Measurements from ENCODE around the gene BTNL9.
"Not testable (repeated sequence)": the region's sequence is repeated elsewhere in the genome, so short reads cannot be mapped to it uniquely, and the experiment has no call there.

DNA sequence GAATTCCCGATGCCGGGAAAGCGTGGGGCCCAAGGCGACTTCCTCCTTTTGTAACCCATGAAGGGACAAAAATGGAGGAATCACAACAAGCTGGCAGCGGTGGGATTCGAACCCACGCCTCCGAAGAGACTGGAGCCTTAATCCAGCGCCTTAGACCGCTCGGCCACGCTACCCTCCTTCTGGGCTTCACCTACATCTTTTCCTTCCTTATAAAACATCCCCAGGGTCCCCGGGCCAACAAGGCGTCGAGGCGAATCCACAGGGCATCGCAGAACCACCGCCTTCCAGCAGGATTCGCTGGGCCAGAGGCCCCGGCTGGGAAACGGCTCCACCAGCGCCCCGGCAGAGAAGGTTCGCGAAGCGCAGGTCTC is 57.3 kb downstream of the BTNL9 start:
- TF ChIP-seq, protein P1, sequence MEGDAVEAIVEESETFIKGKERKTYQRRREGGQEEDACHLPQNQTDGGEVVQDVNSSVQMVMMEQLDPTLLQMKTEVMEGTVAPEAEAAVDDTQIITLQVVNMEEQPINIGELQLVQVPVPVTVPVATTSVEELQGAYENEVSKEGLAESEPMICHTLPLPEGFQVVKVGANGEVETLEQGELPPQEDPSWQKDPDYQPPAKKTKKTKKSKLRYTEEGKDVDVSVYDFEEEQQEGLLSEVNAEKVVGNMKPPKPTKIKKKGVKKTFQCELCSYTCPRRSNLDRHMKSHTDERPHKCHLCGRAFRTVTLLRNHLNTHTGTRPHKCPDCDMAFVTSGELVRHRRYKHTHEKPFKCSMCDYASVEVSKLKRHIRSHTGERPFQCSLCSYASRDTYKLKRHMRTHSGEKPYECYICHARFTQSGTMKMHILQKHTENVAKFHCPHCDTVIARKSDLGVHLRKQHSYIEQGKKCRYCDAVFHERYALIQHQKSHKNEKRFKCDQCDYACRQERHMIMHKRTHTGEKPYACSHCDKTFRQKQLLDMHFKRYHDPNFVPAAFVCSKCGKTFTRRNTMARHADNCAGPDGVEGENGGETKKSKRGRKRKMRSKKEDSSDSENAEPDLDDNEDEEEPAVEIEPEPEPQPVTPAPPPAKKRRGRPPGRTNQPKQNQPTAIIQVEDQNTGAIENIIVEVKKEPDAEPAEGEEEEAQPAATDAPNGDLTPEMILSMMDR (conservative IDR thresholded peaks at IDR 0.05; ENCODE audit: low read depth, low read length): not testable (repeated sequence)
- TF ChIP-seq EZH2 (IDR thresholded peaks at IDR 0.05; ENCODE audit: borderline replicate concordance, low read depth, low read length, poor library complexity, severe bottlenecking): not testable (repeated sequence)

Data from A673 (cell line).